Measurements from ENCODE around the gene STAB2.

STAB2 gene

DNA sequence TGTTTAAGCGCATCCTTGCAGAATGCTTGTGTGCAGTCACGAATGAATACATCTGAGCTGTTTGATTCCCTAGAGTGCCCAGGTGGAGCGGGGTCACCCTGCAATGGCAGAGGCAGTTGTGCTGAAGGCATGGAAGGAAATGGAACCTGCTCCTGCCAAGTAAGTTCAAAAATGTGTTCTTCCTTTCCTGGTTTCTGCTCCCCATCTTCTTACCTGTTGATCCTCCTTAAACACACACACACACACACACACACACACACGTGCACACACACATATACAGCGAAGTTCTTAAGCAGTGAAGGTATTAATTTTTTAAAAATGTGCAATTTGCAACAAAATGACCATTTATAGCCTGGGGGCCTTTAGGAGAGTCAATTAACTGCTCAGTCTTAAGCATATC lies 33.3 kb downstream of the STAB2 start:
- TF ChIP-seq, protein P1, sequence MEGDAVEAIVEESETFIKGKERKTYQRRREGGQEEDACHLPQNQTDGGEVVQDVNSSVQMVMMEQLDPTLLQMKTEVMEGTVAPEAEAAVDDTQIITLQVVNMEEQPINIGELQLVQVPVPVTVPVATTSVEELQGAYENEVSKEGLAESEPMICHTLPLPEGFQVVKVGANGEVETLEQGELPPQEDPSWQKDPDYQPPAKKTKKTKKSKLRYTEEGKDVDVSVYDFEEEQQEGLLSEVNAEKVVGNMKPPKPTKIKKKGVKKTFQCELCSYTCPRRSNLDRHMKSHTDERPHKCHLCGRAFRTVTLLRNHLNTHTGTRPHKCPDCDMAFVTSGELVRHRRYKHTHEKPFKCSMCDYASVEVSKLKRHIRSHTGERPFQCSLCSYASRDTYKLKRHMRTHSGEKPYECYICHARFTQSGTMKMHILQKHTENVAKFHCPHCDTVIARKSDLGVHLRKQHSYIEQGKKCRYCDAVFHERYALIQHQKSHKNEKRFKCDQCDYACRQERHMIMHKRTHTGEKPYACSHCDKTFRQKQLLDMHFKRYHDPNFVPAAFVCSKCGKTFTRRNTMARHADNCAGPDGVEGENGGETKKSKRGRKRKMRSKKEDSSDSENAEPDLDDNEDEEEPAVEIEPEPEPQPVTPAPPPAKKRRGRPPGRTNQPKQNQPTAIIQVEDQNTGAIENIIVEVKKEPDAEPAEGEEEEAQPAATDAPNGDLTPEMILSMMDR (IDR thresholded peaks at IDR 0.05; ENCODE audit: low read depth, low read length): no peak
- no peak for TF ChIP-seq EZH2phosphoT487 (IDR thresholded peaks at IDR 0.05; ENCODE audit: low read depth)
- Histone ChIP-seq H3K27me3 (ENCODE audit: low read depth, low read length) (no peaks in the 10 kb centered on the region), H3K4me3 (ENCODE audit: low read length) (no peak overlapping the region), H3K9ac (ENCODE audit: low read length) (no peak overlapping the region), H3K9me3 (ENCODE audit: insufficient read depth, low read length) (no peaks in the 10 kb centered on the region; the same call in 1 of the 2 replicates), H2AFZ (ENCODE audit: low read depth, low read length) (no peak overlapping the region), H3K36me3 (replicated peaks; ENCODE audit: low read depth, low read length) (no peaks in the 10 kb centered on the region), H3K4me2 (ENCODE audit: low read length) (no peak overlapping the region), H3K27ac (ENCODE audit: low read length) (no peak overlapping the region), H3K79me2 (ENCODE audit: low read length) (no peaks in the 10 kb centered on the region), H3K4me1 (ENCODE audit: low read length) (no peaks in the 10 kb centered on the region), H4K20me1 (ENCODE audit: insufficient read depth, low read length) (no peaks in the 10 kb centered on the region)

DNA sequence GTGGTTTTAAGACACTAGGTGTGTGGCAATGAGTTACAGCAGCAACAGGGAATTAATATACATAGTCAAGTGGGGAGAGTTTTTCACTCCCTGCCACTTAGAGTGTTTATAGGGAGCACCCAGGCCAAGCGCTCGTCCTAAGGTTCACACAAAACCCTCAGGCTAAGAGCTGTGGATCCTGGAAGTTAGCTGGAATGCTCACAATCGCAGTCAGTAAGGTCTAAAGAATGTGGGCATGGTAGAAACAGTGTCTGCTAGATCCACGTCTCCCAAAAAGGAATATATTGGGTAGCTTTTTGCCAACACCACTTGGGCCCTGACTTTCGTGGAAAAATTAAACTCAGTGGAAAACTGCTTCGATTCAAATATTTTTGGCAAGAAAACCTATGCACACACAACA lies 36.6 kb downstream of the STAB2 start:
- TF ChIP-seq EZH2phosphoT487 (IDR thresholded peaks at IDR 0.05; ENCODE audit: low read depth): no peak
- TF ChIP-seq, protein P1 (IDR thresholded peaks at IDR 0.05; ENCODE audit: low read depth, low read length): no peak
- Histone ChIP-seq H3K9ac (ENCODE audit: low read length) (no peak overlapping the region), H3K9me3 (ENCODE audit: insufficient read depth, low read length) (no peaks in the 10 kb centered on the region), H4K20me1 (ENCODE audit: insufficient read depth, low read length) (no peaks in the 10 kb centered on the region), H3K36me3 (replicated peaks; ENCODE audit: low read depth, low read length) (no peaks in the 10 kb centered on the region), H3K27ac (ENCODE audit: low read length) (no peak overlapping the region), H3K79me2 (ENCODE audit: low read length) (no peaks in the 10 kb centered on the region), H3K27me3 (ENCODE audit: low read depth, low read length) (no peaks in the 10 kb centered on the region), H3K4me2 (ENCODE audit: low read length) (no peak overlapping the region), H2AFZ (ENCODE audit: low read depth, low read length) (no peak overlapping the region), H3K4me1 (ENCODE audit: low read length) (no peaks in the 10 kb centered on the region), H3K4me3 (ENCODE audit: low read length) (no peak overlapping the region)

DNA sequence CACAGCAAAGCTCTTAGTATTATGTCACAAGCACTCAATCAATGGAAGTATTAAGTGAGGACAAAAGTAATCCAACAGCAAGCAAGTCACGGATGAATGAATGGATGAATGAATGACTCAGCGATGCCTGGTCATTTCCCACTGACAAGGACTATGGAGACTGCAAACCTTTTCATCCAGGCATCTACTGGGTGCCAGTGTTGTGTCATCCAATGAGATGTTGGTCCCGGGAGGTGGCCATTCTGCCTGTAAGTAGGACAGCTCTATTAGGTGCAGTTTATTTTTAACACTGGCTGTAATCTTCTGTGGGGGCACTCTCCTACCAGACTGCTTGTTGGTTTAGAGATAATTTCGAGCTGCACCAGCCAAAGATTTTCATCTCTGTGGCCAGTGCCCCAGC lies 39.4 kb downstream of the STAB2 start:
- Histone ChIP-seq H3K4me1 (ENCODE audit: low read length) (no peaks in the 10 kb centered on the region), H3K79me2 (ENCODE audit: low read length) (no peaks in the 10 kb centered on the region), H2AFZ (ENCODE audit: low read depth, low read length) (no peak overlapping the region), H3K4me2 (ENCODE audit: low read length) (no peak overlapping the region), H3K9me3 (ENCODE audit: insufficient read depth, low read length) (no peaks in the 10 kb centered on the region), H3K36me3 (replicated peaks; ENCODE audit: low read depth, low read length) (no peaks in the 10 kb centered on the region), H3K27me3 (ENCODE audit: low read depth, low read length) (no peaks in the 10 kb centered on the region), H3K9ac (ENCODE audit: low read length) (no peak overlapping the region), H3K27ac (ENCODE audit: low read length) (no peak overlapping the region), H4K20me1 (ENCODE audit: insufficient read depth, low read length) (no peaks in the 10 kb centered on the region), H3K4me3 (ENCODE audit: low read length) (no peak overlapping the region)
- TF ChIP-seq, protein P1 (IDR thresholded peaks at IDR 0.05; ENCODE audit: low read depth, low read length): no peak
- no peak for TF ChIP-seq EZH2phosphoT487 (IDR thresholded peaks at IDR 0.05; ENCODE audit: low read depth)

DNA sequence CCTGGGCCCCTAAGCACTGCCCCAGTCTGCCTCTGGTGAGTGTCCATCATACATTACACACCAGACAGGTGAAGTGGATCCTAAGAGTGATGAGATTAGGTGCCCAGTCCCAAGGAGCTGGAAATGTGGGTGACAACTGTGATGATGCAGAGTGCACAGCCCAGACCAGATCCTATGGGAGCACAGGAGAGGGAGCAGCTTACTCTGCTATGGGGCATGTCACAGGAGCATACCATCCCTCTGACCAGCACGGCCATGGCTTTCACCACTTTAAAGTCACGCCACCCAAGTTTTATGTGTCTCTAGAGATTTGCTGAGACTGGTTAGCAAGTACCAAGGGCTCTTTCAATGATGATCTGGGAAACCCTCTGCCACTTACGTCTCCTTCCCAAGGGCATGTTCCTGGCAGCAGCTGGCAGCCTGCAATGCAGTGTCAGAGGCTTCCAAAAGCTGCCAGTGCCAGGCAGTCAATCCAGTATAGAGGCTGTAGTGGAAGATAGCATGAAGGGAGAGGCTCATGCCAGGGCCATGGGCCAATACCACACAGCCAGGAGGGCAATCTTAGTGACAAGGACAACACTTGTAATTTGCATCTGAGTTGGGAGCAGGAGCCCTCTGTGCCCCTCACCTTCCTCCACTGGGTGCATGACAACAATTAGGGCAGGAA lies 40.2 kb downstream of the STAB2 start:
- H3K9me3 ChIP-seq (ENCODE audit: insufficient read depth, low read length): no peaks in the 10 kb centered on the region
- no peaks in the 10 kb centered on the region for H3K4me1 ChIP-seq (ENCODE audit: low read length)
- H3K27ac ChIP-seq (ENCODE audit: low read length): no peak overlapping the region
- no peak overlapping the region for H2AFZ ChIP-seq (ENCODE audit: low read depth, low read length)
- no peak overlapping the region for H3K9ac ChIP-seq (ENCODE audit: low read length)
- no peaks in the 10 kb centered on the region for H3K36me3 ChIP-seq (replicated peaks; ENCODE audit: low read depth, low read length)
- H4K20me1 ChIP-seq (ENCODE audit: insufficient read depth, low read length): no peaks in the 10 kb centered on the region
- H3K4me2 ChIP-seq (ENCODE audit: low read length): no peak overlapping the region
- no peak for TF ChIP-seq EZH2phosphoT487 (IDR thresholded peaks at IDR 0.05; ENCODE audit: low read depth)
- TF ChIP-seq, protein P1 (IDR thresholded peaks at IDR 0.05; ENCODE audit: low read depth, low read length): no peak
- H3K4me3 ChIP-seq (ENCODE audit: low read length): no peak overlapping the region
- no peaks in the 10 kb centered on the region for H3K79me2 ChIP-seq (ENCODE audit: low read length)
- H3K27me3 ChIP-seq (ENCODE audit: low read depth, low read length): no peaks in the 10 kb centered on the region
